CD4-positive, alpha-beta memory T cell (primary cell): Measurements from ENCODE around the gene ZNF624. TPM values are rescaled to one million over a fixed set of nuclear protein-coding genes. Genes with fewer than 3 reads are reported as not detected.
A peak's percentile ranks its signal among the peaks of the same experiment; 100 is the strongest.

Experiments used
- CTCF ChIA-PET: fragments of 350-600 bp; sonication (Branson Sonifier 250); formaldehyde crosslinking; loops from one replicate; lab custom pipeline; 2021; ENCODE audit warnings: inconsistent platforms; ENCODE audit not compliant: partially characterized antibody; lab: Charles Lee
- POLR2A ChIA-PET: fragments of 350-600 bp; sonication (Branson Sonifier 250); formaldehyde crosslinking; loops from one replicate; lab custom pipeline; 2021; ENCODE audit not compliant: partially characterized antibody; lab: Charles Lee
- DNase-seq, 5 donors: peaks; one replicate each; pipeline versions ENCODE4 v3.0.0 to v3.0.0-alpha.2; 2020 to 2022; ENCODE audit warnings: mixed read lengths in 1 of 5
- H3K27ac ChIP-seq: one replicate; pipeline ENCODE4 v1.7.0; 2013; ENCODE audit warnings: low read depth, low read length
- H3K27me3 ChIP-seq: 2 replicates; pipeline ENCODE4 v1.7.0; 2013; ENCODE audit warnings: mild to moderate bottlenecking, low read length, moderate library complexity; ENCODE audit not compliant: insufficient read depth
- H3K36me3 ChIP-seq: 2 replicates; pipeline ENCODE4 v1.7.0; 2013; ENCODE audit warnings: mild to moderate bottlenecking, low read length, moderate library complexity; ENCODE audit not compliant: insufficient read depth
- H3K4me1 ChIP-seq: 2 replicates; pipeline ENCODE4 v1.7.0; 2013; ENCODE audit warnings: mild to moderate bottlenecking, low read length, moderate library complexity; ENCODE audit not compliant: insufficient read depth
- H3K4me3 ChIP-seq, 2 donors: one replicate each; pipeline ENCODE4 v1.7.0; 2013; ENCODE audit warnings: low read length in 2 of 2, mild to moderate bottlenecking in 1 of 2
- H3K9me3 ChIP-seq, 2 donors: one replicate each; pipeline ENCODE4 v1.7.0; 2013; ENCODE audit warnings: low read length in 2 of 2, control low read depth in 1 of 2; ENCODE audit not compliant: control insufficient read depth in 1 of 2
- H3K27ac Mint-ChIP-seq, 7 donors: one replicate each; pipeline ENCODE4 v1.8.0; 2020 to 2021; ENCODE audit warnings: mixed read lengths in 7 of 7, mild to moderate bottlenecking in 6 of 7, inconsistent platforms in 3 of 7, moderate library complexity in 3 of 7
- H3K27me3 Mint-ChIP-seq, 2 donors: one replicate each; pipeline ENCODE4 v1.8.0; 2020 to 2021; ENCODE audit warnings: mixed read lengths in 2 of 2
- H3K36me3 Mint-ChIP-seq, 2 donors: one replicate each; pipeline ENCODE4 v1.8.0; 2020 to 2021; ENCODE audit warnings: mixed read lengths in 2 of 2, inconsistent platforms in 1 of 2, mild to moderate bottlenecking in 1 of 2
- H3K4me1 Mint-ChIP-seq, 4 donors: one replicate each; pipeline ENCODE4 v1.8.0; 2020 to 2021; ENCODE audit warnings: mixed read lengths in 4 of 4, mild to moderate bottlenecking in 1 of 4
- H3K4me3 Mint-ChIP-seq, 8 donors: one replicate each; pipeline ENCODE4 v1.8.0; 2020 to 2021; ENCODE audit warnings: mixed read lengths in 8 of 8, mild to moderate bottlenecking in 7 of 8, moderate library complexity in 6 of 8, inconsistent platforms in 3 of 8
- H3K9me3 Mint-ChIP-seq, 8 donors: one replicate each; pipeline ENCODE4 v1.8.0; 2020 to 2021; ENCODE audit warnings: mixed read lengths in 8 of 8, mild to moderate bottlenecking in 5 of 8, inconsistent platforms in 3 of 8, moderate library complexity in 1 of 8
- intact Hi-C: fragments of 100-400 bp; cut with micrococcal nuclease; formaldehyde crosslinking; loops from one replicate; pipeline ENCODE4 v1.15.1; 2023
- polyA plus RNA-seq, 2 donors: library from polyadenylated mRNA; unstranded; fragments of 300-500 nt; fragmentation: Illumina TruSeq; gene quantifications; one replicate each; pipeline ENCODE4 v1.2.3, GENCODE V29; 2021
- total RNA-seq, 2 experiments: library from RNA; stranded (reverse); gene quantifications; one replicate each; pipeline ENCODE4 v1.2.3, GENCODE V29; 2021

Gene ZNF624
- total and polyA plus RNA-seq, 4 experiments from 2014 or later, result 1.9 to 12.0 (median 7.4) TPM

- peak overlapping the region; percentile 65 to 87 (median 80) for H3K4me3 Mint-ChIP-seq
- peaks cover 3 to 11% (median 8%) of the 10 kb centered on the region in 4 donors for H3K4me1 Mint-ChIP-seq
- ChIA-PET POLR2A (interaction anchor here (0.8 to 5.2 kb wide), 6 partner anchors 10 to 209 kb away, joined by 3 to 43 read pairs (median 4); partner anchors contain the start of genes UBB and ZNF287), CTCF (interaction anchor here (0.6 to 7.9 kb wide), 20 partner anchors 9 to 500 kb away, joined by 3 to 64 read pairs (median 4); partner anchors contain the start of genes ZNF287 and ZNF624)
- H3K27me3 Mint-ChIP-seq, result peaks cover 6 to 14% of the 10 kb centered on the region in 2 donors
- peak; percentile 88 to 92 (median 90) for DNase-seq
- Histone ChIP-seq H3K9me3 (no peaks in the 10 kb centered on the region), H3K36me3 (no peaks in the 10 kb centered on the region), H3K27me3 (no peaks in the 10 kb centered on the region), H3K27ac (no peak overlapping the region), H3K4me3 (peak overlapping the region; percentile 19 to 68), H3K4me1 (peaks cover 12% of the 10 kb centered on the region)
- intact Hi-C loops, result loop anchor here (1.0 to 2.0 kb wide), 3 partner anchors 52 to 136 kb away; partner anchors contain the start of gene ZNF624
- H3K36me3 Mint-ChIP-seq, result no peaks in the 10 kb centered on the region
- H3K27ac Mint-ChIP-seq, result peak overlapping the region in 4 of 7 donors; percentile 30 to 75 (median 42)
- no peaks in the 10 kb centered on the region for H3K9me3 Mint-ChIP-seq
Observed at GRCh38 chr17:16589097-16589969, 64.3 kb downstream of the ZNF624 start.

GRCh38 chr17:16585796-16586195 lies 67.9 kb downstream of the ZNF624 start:
- Mint-ChIP-seq H3K4me3 (no peak overlapping the region), H3K27me3 (peaks cover 7 to 11% of the 10 kb centered on the region in 2 donors), H3K4me1 (peaks cover 6 to 24% (median 17%) of the 10 kb centered on the region in 4 donors), H3K36me3 (no peaks in the 10 kb centered on the region), H3K27ac (peak overlapping the region in 2 of 7 donors; percentile 1 to 2), H3K9me3 (no peaks in the 10 kb centered on the region)
- Histone ChIP-seq H3K27me3 (no peaks in the 10 kb centered on the region), H3K4me3 (no peak overlapping the region), H3K9me3 (no peaks in the 10 kb centered on the region), H3K27ac (no peak overlapping the region), H3K4me1 (peaks cover 20% of the 10 kb centered on the region), H3K36me3 (no peaks in the 10 kb centered on the region)
- ChIA-PET POLR2A (interaction anchor here (5.2 kb wide), 1 partner anchor 49 kb away, joined by 43 read pairs; no protein-coding TSS in a partner anchor), CTCF (interaction anchor here (1.1 to 7.9 kb wide), 6 partner anchors 9 to 222 kb away, joined by 3 to 64 read pairs (median 20); partner anchors contain the start of gene ZNF287)
- intact Hi-C loops, result no loop called here
- DNase-seq, result no peak

GRCh38 chr17:16584273-16584995 lies 69.2 kb downstream of the ZNF624 start:
- intact Hi-C loops, result loop anchor here (1.0 kb wide), 2 partner anchors 15 to 49 kb away; partner anchors contain the start of gene ZNF287
- CTCF ChIA-PET, result interaction anchor here (0.7 to 7.9 kb wide), 17 partner anchors 9 to 408 kb away, joined by 3 to 64 read pairs (median 4); partner anchors contain the start of gene ZNF287
- Histone ChIP-seq H3K9me3 (no peaks in the 10 kb centered on the region), H3K36me3 (no peaks in the 10 kb centered on the region), H3K27ac (peak overlapping the region; percentile 52), H3K27me3 (no peaks in the 10 kb centered on the region), H3K4me1 (peaks cover 18% of the 10 kb centered on the region), H3K4me3 (peak overlapping the region in 1 of 2 donors; percentile 51)
- Mint-ChIP-seq H3K27me3 (peaks cover 10 to 12% of the 10 kb centered on the region in 2 donors), H3K36me3 (no peaks in the 10 kb centered on the region), H3K27ac (peak overlapping the region; percentile 71 to 98 (median 93)), H3K9me3 (no peaks in the 10 kb centered on the region), H3K4me1 (peaks cover 5 to 22% (median 16%) of the 10 kb centered on the region in 4 donors), H3K4me3 (peak overlapping the region; percentile 65 to 90 (median 84))
- POLR2A ChIA-PET, result interaction anchor here (1.0 to 2.7 kb wide), 5 partner anchors 14 to 145 kb away, joined by 3 to 31 read pairs (median 4); partner anchors contain the start of genes ZNF287 and ZNF624
- DNase-seq, result peak; percentile 92 to 94 (median 93)

- Mint-ChIP-seq H3K27me3 (peaks cover 12 to 13% of the 10 kb centered on the region in 2 donors), H3K27ac (peak overlapping the region; percentile 71 to 98 (median 93)), H3K4me1 (peaks cover 3 to 19% (median 14%) of the 10 kb centered on the region in 4 donors), H3K36me3 (no peaks in the 10 kb centered on the region), H3K9me3 (no peaks in the 10 kb centered on the region), H3K4me3 (peak overlapping the region; percentile 65 to 90 (median 84))
- Histone ChIP-seq H3K27ac (peak overlapping the region; percentile 52), H3K27me3 (no peaks in the 10 kb centered on the region), H3K9me3 (no peaks in the 10 kb centered on the region), H3K36me3 (no peaks in the 10 kb centered on the region), H3K4me1 (peaks cover 15% of the 10 kb centered on the region), H3K4me3 (no peak overlapping the region)
- ChIA-PET CTCF (interaction anchor here (1.0 to 7.9 kb wide), 13 partner anchors 9 to 408 kb away, joined by 3 to 64 read pairs (median 4); partner anchors contain the start of gene ZNF287), POLR2A (interaction anchor here (1.0 to 2.7 kb wide), 5 partner anchors 13 to 145 kb away, joined by 3 to 31 read pairs (median 4); partner anchors contain the start of genes ZNF287 and ZNF624)
- DNase-seq, result no peak
- intact Hi-C loops, result loop anchor here (1.0 kb wide), 2 partner anchors 14 to 48 kb away; partner anchors contain the start of gene ZNF287
Observed at GRCh38 chr17:16583781-16584180, 69.9 kb downstream of the ZNF624 start.

- ChIA-PET CTCF (interaction anchor here (1.6 to 1.7 kb wide), 2 partner anchors 10 to 16 kb away, joined by 4 to 6 read pairs; no protein-coding TSS in a partner anchor), POLR2A (no interaction called here)
- no peak overlapping the region for H3K4me3 Mint-ChIP-seq
- Histone ChIP-seq H3K9me3 (no peaks in the 10 kb centered on the region), H3K4me1 (peaks cover 7% of the 10 kb centered on the region), H3K27ac (no peak overlapping the region), H3K27me3 (no peaks in the 10 kb centered on the region), H3K4me3 (no peak overlapping the region), H3K36me3 (no peaks in the 10 kb centered on the region)
- peaks cover 4 to 8% of the 10 kb centered on the region in 2 donors for H3K27me3 Mint-ChIP-seq
- intact Hi-C loops, result no loop called here
- H3K27ac Mint-ChIP-seq, result no peak overlapping the region
- no peak for DNase-seq
- H3K4me1 Mint-ChIP-seq, result peaks cover 3 to 10% (median 4%) of the 10 kb centered on the region in 4 donors
- H3K36me3 Mint-ChIP-seq, result peaks cover 0 to 4% of the 10 kb centered on the region in 2 donors
- H3K9me3 Mint-ChIP-seq, result peaks cover 0 to under 1% (median 0%) of the 10 kb centered on the region in 8 donors
Observed at GRCh38 chr17:16573466-16573865, 80.2 kb downstream of the ZNF624 start.
